Psoas muscle (tissue), 8 donors: ENCODE data around the gene CBFA2T2. TPM values are rescaled to one million over a fixed set of nuclear protein-coding genes. Genes with fewer than 3 reads are reported as not detected.

Source experiments
- ATAC-seq, 4 donors: fragments of 200-7000 bp; cut with Tn5 transposase; one replicate each; pipeline ENCODE4 v1.9.1; 2020; ENCODE audit warnings: moderate library complexity in 3 of 4, mild to moderate bottlenecking in 2 of 4
- DNase-seq, 2 donors: peaks; one replicate each; pipeline ENCODE4 v3.0.0-alpha.2; 2020
- H3K27ac ChIP-seq: fragments of 200-600 bp; one replicate; pipeline ENCODE4 v1.8.0; 2022
- H3K27me3 ChIP-seq, 3 donors: fragments of 200-600 bp in 1 of 3; one replicate each; pipeline versions ENCODE4 v1.6.1 to v1.8.0; 2013 to 2022; ENCODE audit warnings: low read length in 2 of 3, mild to moderate bottlenecking in 2 of 3, moderate library complexity in 1 of 3; ENCODE audit not compliant: insufficient read depth in 3 of 3
- H3K36me3 ChIP-seq, 2 donors: fragments of 200-600 bp in 1 of 2; one replicate each; pipeline versions ENCODE4 v1.6.1 to v1.8.0; 2013 to 2022; ENCODE audit warnings: low read depth in 1 of 2, mild to moderate bottlenecking in 1 of 2, moderate library complexity in 1 of 2; ENCODE audit not compliant: insufficient read depth in 1 of 2
- H3K4me1 ChIP-seq: fragments of 200-600 bp; one replicate; pipeline ENCODE4 v1.8.0; 2022
- H3K4me3 ChIP-seq: fragments of 200-600 bp; one replicate; pipeline ENCODE4 v1.8.0; 2022; ENCODE audit warnings: mild to moderate bottlenecking
- H3K9me3 ChIP-seq: fragments of 200-600 bp; one replicate; pipeline ENCODE4 v1.8.0; 2022
- WGBS, 3 donors: extraction: QIAGEN DNeasy Blood & Tissue Kit; methylation state at CpG; one replicate each; pipeline versions ENCODE4 v1.1.6 to v1.1.7; 2013; 5-methylcytosine and 5-hydroxymethylcytosine counted together
- intact Hi-C, 2 donors: fragments of 100-400 bp; cut with DNase I; formaldehyde crosslinking; loops; one replicate each; pipeline versions ENCODE4 v1.11.0 to v1.14.2; 2022
- polyA plus RNA-seq, 3 donors: library from polyadenylated mRNA; stranded (reverse); fragments of 200-250 nt; gene quantifications; one replicate each; pipeline ENCODE4 v1.2.3, GENCODE V29; 2013
- total RNA-seq, 4 donors: library from RNA; stranded (reverse); fragmentation: NEBNext Ultra II Directional in 2 of 4; extraction: Animal tissue kit (Norgen Biotek cat#: 25700) in 2 of 4; gene quantifications; one replicate each; pipeline versions ENCODE4 v1.2.1 to v1.2.4, GENCODE V29; 2021 to 2023
- TF ChIP-seq, protein P1 (sequence below): fragments of 200-600 bp; IDR thresholded peaks from one replicate; pipeline ENCODE4 v1.8.0; 2022; ENCODE audit warnings: antibody characterized with exemption
- donor health status: healthy with polysubstance abuse.
- donor health status: DM: no; HTN: no; CAD: no; lungs with moderate emphysema.
- donor health status: Bipolar disorder and iron deficiency.
- donor health status: healthy.
- donor health status: DM: yes; HTN: yes; CAD: no.
- donor health status: DM: no; HTN: no; CAD: no.
- donor health status: DM: no; HTN: no; CAD: no.
- donor health status: DM: yes; HTN: yes; CAD: no.

CBFA2T2 gene
- total and polyA plus RNA-seq, 7 donors, result 3.8 to 9.3 (median 7.0) TPM

DNA sequence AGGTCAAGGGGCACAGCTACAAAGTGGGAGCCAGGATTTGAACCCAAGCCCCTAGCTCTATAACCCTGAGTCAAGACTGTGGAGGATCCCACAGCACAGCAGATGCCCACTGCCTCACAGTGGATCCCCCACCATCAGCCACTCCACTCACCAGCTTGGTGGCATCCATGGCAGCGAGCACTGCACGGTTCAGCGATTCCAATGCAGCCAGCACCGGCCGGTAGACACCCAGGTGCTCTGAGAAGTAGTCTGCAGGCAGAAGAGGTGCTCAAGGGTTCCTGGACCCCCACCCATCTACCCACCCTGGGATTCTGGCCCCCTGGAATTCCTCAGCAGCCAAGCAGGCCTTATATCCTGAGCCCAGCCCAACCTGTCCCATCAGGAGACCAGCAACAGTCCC, 179.3 kb downstream of the CBFA2T2 start:
- intact Hi-C loops, result loop anchor here (5.0 kb wide), 3 partner anchors 207 to 267 kb away; partner anchors contain the start of gene CDK5RAP1 (in 1 of the 2)
- TF ChIP-seq, protein P1, sequence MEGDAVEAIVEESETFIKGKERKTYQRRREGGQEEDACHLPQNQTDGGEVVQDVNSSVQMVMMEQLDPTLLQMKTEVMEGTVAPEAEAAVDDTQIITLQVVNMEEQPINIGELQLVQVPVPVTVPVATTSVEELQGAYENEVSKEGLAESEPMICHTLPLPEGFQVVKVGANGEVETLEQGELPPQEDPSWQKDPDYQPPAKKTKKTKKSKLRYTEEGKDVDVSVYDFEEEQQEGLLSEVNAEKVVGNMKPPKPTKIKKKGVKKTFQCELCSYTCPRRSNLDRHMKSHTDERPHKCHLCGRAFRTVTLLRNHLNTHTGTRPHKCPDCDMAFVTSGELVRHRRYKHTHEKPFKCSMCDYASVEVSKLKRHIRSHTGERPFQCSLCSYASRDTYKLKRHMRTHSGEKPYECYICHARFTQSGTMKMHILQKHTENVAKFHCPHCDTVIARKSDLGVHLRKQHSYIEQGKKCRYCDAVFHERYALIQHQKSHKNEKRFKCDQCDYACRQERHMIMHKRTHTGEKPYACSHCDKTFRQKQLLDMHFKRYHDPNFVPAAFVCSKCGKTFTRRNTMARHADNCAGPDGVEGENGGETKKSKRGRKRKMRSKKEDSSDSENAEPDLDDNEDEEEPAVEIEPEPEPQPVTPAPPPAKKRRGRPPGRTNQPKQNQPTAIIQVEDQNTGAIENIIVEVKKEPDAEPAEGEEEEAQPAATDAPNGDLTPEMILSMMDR, result no peak
- no peaks in the 10 kb centered on the region for H3K27me3 ChIP-seq
- H3K4me3 ChIP-seq, result no peak overlapping the region
- H3K4me1 ChIP-seq, result peaks cover 34% of the 10 kb centered on the region
- 89 to 95% (median 93%) methylated on average over 5 of the region's 5 CpGs for WGBS, 3 donors
- ATAC-seq (no peak), DNase-seq (no peak)
- H3K36me3 ChIP-seq, result peaks cover 0 to 43% of the 10 kb centered on the region in 2 donors
- no peaks in the 10 kb centered on the region for H3K9me3 ChIP-seq
- no peak overlapping the region for H3K27ac ChIP-seq

DNA sequence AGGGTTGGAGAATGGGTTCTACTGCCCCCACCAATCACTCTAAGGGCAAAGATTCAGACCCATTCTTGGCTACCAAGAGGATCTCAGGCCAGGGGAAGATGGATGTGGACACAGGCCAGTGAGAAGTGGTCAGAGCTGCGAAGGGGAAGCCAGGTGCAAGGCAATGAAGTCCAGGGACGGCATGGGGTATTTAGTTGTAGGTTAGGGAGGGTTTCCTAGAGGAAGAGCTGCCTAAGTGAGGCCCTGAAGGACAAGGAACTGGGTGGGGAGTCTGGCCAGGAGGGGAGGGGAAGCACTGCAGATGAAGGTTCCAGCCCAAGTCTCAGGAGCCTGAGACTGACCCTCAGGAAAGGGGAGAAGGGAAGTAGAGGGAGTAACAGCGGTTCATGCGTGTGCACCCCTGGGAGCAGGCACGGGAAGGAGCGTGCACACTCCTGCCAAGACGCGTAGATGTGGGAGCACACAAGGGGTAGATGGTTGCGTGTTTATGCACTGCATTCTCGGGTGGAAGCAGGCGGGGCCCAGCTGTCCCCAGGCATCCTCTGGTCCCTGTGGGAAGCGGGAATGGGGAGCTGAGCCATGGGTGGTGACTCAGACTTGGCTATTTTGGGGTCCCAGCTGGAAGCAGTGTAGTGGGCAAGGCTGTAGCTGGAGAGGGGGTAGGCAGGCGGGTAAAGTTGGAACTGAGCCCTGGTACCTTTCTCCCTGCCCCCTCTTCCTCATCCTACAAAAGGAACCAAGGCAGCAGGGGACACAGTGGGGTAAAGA, 180.2 kb downstream of the CBFA2T2 start:
- H3K27me3 ChIP-seq, result no peaks in the 10 kb centered on the region
- H3K4me1 ChIP-seq, result peaks cover 35% of the 10 kb centered on the region
- DNase-seq (no peak), ATAC-seq (no peak)
- 63 to 71% (median 64%) methylated on average over 13 of the region's 13 CpGs for WGBS, 3 donors
- no peak overlapping the region for H3K4me3 ChIP-seq
- H3K27ac ChIP-seq, result no peak overlapping the region
- H3K9me3 ChIP-seq, result no peaks in the 10 kb centered on the region
- TF ChIP-seq, protein P1, result no peak
- intact Hi-C loops, result loop anchor here (5.0 kb wide), 3 partner anchors 208 to 268 kb away; partner anchors contain the start of gene CDK5RAP1 (in 1 of the 2)
- H3K36me3 ChIP-seq, result peaks cover 0 to 43% of the 10 kb centered on the region in 2 donors

DNA sequence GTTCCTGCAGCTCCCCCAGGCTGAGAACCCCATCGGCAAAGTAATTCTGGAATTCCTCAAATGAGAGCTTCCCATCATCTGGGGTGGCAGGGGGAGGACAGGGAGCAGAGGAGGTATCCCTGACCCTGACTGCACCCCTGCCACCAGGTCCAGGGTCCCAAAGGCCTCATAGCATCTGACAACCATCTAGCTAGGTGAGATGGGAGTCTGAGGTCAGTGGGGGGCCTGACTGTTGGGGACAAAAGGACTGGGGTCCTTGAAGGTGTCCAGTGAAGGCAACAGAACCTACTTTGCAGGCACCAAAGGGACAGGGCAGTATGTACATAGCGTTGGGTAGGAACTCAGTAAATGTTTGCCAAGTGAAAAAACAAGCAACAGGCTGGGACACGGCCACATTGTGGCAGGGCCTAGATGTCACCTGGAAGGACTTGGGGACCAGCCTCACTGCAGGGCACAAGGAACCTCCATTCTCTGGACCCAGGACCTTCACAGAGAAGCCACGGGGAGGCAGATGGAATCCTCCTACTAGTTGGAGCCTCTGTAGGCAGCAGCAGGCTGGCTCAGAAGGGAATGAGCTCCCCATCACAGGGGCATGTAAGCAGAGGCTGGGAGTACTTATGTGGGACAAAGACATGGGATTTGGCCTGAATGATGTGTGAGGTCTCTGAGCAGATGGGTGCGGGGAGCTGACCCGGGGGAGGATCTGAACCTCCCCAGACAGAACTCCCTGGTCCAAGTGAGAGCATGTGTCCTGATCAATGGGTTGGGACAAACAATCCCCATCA, 181.0 kb downstream of the CBFA2T2 start:
- no peak overlapping the region for H3K4me3 ChIP-seq
- H3K36me3 ChIP-seq, result peaks cover 0 to 43% of the 10 kb centered on the region in 2 donors
- H3K4me1 ChIP-seq, result peaks cover 38% of the 10 kb centered on the region
- H3K9me3 ChIP-seq, result no peaks in the 10 kb centered on the region
- TF ChIP-seq, protein P1, result no peak
- ATAC-seq (no peak), DNase-seq (no peak)
- WGBS, 3 donors, result 76 to 91% (median 84%) methylated on average over 6 of the region's 6 CpGs
- no peaks in the 10 kb centered on the region for H3K27me3 ChIP-seq
- intact Hi-C loops, result no loop called here
- H3K27ac ChIP-seq, result no peak overlapping the region

DNA sequence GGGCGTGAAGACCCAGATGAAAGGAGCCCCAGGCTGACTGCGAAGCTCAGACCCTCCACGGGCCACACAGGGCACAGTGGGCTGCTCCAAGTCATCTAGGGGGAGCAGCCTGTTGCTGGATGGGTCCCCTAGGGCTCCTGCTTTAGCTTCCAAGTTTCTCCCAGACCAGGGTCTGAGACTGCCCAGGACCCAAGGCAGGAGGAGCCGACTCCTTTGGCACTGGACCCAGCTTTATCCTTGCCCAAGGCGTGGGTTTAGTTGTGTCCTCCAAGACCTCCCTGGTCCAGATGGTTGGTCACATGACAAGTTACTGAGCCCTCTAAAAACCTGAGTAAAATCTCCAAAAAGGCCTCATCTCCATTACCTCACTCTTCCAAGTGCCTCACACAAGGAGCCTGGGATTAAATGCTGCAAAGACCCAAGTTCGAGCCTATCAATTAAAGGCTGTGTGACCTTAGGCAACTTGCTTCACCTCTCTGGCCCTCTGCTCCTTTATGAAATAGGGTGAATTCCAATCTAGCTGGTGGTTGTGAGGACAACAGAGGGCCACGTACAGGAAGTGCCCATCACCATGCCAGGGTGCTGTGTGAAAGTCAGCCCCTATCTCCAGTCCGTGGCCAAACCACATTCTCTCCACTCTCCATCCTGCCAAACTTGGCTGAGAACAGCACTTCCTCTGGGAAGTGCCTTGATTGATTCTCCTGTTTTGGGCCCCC, 181.8 kb downstream of the CBFA2T2 start:
- H3K27ac ChIP-seq, result peak overlapping the region; percentile 87
- intact Hi-C loops, result no loop called here
- 64 to 77% (median 69%) methylated on average over 7 to 8 of the region's 8 CpGs for WGBS, 3 donors

More for the DNA sequence above, 181.8 kb downstream of the CBFA2T2 start:
- H3K4me3 ChIP-seq, result no peak overlapping the region
- H3K9me3 ChIP-seq, result no peaks in the 10 kb centered on the region
- TF ChIP-seq, protein P1, result no peak
- H3K36me3 ChIP-seq, result peaks cover 0 to 43% of the 10 kb centered on the region in 2 donors
- DNase-seq (peak in 1 of 2 donors; percentile 42), ATAC-seq (no peak)
- H3K4me1 ChIP-seq, result peaks cover 33% of the 10 kb centered on the region
- H3K27me3 ChIP-seq, result no peaks in the 10 kb centered on the region
